Measurements from ENCODE around the gene RERE. TPM values are rescaled to one million over a fixed set of nuclear protein-coding genes. Genes with fewer than 3 reads are reported as not detected.
A peak's percentile ranks its signal among the peaks of the same experiment; 100 is the strongest.

RERE gene
- total RNA-seq, 2 experiments from 2014 or later = 73.1 to 211 TPM

DNA sequence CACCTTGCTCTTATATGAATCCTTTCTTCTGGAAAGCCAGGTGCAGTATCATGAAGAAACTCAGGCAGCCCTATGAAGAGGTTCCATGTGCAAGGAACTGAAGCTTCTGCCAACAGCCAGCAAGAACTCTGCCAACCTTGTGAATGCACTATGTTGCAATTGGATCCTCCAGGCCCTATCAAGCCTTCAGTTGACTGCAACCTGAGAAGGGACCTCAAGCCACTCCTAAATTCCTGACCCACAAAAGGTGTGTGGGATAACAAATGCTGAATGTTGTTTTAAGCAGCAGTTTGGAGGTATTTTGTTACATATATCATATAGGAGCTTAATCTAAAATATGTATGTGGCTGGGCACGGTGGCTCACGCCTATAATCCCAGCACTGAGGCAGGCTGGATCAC, 84.0 kb downstream of the RERE start:
- TF ChIP-seq, protein P1, sequence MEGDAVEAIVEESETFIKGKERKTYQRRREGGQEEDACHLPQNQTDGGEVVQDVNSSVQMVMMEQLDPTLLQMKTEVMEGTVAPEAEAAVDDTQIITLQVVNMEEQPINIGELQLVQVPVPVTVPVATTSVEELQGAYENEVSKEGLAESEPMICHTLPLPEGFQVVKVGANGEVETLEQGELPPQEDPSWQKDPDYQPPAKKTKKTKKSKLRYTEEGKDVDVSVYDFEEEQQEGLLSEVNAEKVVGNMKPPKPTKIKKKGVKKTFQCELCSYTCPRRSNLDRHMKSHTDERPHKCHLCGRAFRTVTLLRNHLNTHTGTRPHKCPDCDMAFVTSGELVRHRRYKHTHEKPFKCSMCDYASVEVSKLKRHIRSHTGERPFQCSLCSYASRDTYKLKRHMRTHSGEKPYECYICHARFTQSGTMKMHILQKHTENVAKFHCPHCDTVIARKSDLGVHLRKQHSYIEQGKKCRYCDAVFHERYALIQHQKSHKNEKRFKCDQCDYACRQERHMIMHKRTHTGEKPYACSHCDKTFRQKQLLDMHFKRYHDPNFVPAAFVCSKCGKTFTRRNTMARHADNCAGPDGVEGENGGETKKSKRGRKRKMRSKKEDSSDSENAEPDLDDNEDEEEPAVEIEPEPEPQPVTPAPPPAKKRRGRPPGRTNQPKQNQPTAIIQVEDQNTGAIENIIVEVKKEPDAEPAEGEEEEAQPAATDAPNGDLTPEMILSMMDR (conservative IDR thresholded peaks at IDR 0.05; ENCODE audit: low read length) = no peak
- no peak for TF ChIP-seq EZH2phosphoT487 (IDR thresholded peaks at IDR 0.05; ENCODE audit: borderline replicate concordance, low read depth, low read length)
- no peak overlapping the region for H2AFZ ChIP-seq (ENCODE audit: low read length)
- no peak overlapping the region for H3K4me3 ChIP-seq (ENCODE audit: low read depth, low read length, poor library complexity, severe bottlenecking)
- H3K79me2 ChIP-seq (ENCODE audit: insufficient read depth, low read depth, low read length) = 0 out of 2 replicates have a peak, but pooled peaks cover 6% of the 10 kb centered on the region
- H3K4me2 ChIP-seq (ENCODE audit: low read length) = no peak overlapping the region
- H3K36me3 ChIP-seq (ENCODE audit: insufficient read depth, low read length) = peaks cover 16% of the 10 kb centered on the region; the same call in 1 of the 2 replicates
- no peak for DNase-seq (ENCODE audit: low spot score)
- ChIA-PET POLR2A (no interaction called here), CTCF (ENCODE audit: unreplicated experiment) (no interaction called here)
- H3K9me2 ChIP-seq (ENCODE audit: insufficient read depth, low read length) = no peaks in the 10 kb centered on the region
- no peaks in the 10 kb centered on the region for H3K9me3 ChIP-seq (ENCODE audit: low read length)
- no TSS peak for BruUV-seq (replicated peaks)
- H3K27ac ChIP-seq (ENCODE audit: low read depth, low read length, poor library complexity, severe bottlenecking) = no peak overlapping the region
- H3K4me1 ChIP-seq (ENCODE audit: insufficient read depth, low read length, poor library complexity, severe bottlenecking) = peaks cover 3% of the 10 kb centered on the region
- H4K20me1 ChIP-seq (ENCODE audit: insufficient read depth, low read length) = no peaks in the 10 kb centered on the region
- intact Hi-C loops (cut with micrococcal nuclease; ENCODE audit: unreplicated experiment) = no loop called here

DNA sequence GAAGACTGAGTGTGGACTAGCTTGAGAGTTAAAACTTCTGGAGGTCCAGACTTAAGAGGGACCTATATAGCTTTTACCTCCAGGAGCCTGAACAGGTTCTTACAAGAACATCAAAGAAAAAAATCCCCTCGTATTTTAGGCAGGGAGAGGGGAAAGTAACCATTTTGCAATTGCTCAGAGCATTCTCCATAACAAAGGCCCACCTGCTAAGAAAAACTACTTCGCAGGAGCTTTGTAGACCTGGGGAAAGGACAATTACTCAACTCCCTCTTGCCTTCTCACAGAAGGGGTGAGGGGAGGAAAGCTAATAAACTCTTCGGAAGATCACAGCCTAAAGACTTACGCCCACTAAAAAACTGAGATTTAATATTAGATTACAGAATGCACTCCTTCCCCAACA, 86.3 kb downstream of the RERE start:
- Histone ChIP-seq H3K4me3 (ENCODE audit: low read depth, low read length, poor library complexity, severe bottlenecking) (no peak overlapping the region), H3K9me2 (ENCODE audit: insufficient read depth, low read length) (no peaks in the 10 kb centered on the region), H3K27ac (ENCODE audit: low read depth, low read length, poor library complexity, severe bottlenecking) (no peak overlapping the region), H3K4me1 (ENCODE audit: insufficient read depth, low read length, poor library complexity, severe bottlenecking) (peaks cover 17% of the 10 kb centered on the region), H4K20me1 (ENCODE audit: insufficient read depth, low read length) (no peaks in the 10 kb centered on the region), H3K4me2 (ENCODE audit: low read length) (no peak overlapping the region), H3K36me3 (ENCODE audit: insufficient read depth, low read length) (peaks cover 16% of the 10 kb centered on the region; the same call in 1 of the 2 replicates), H3K9me3 (ENCODE audit: low read length) (no peaks in the 10 kb centered on the region), H2AFZ (ENCODE audit: low read length) (no peak overlapping the region), H3K79me2 (ENCODE audit: insufficient read depth, low read depth, low read length) (0 out of 2 replicates have a peak, but pooled peaks cover 6% of the 10 kb centered on the region)
- no TSS peak for BruUV-seq (replicated peaks)
- ChIA-PET CTCF (ENCODE audit: unreplicated experiment) (no interaction called here), POLR2A (no interaction called here)
- DNase-seq (ENCODE audit: low spot score) = no peak
- intact Hi-C loops (cut with micrococcal nuclease; ENCODE audit: unreplicated experiment) = no loop called here
- TF ChIP-seq, protein P1 (conservative IDR thresholded peaks at IDR 0.05; ENCODE audit: low read length) = no peak
- TF ChIP-seq EZH2phosphoT487 (IDR thresholded peaks at IDR 0.05; ENCODE audit: borderline replicate concordance, low read depth, low read length) = no peak

DNA sequence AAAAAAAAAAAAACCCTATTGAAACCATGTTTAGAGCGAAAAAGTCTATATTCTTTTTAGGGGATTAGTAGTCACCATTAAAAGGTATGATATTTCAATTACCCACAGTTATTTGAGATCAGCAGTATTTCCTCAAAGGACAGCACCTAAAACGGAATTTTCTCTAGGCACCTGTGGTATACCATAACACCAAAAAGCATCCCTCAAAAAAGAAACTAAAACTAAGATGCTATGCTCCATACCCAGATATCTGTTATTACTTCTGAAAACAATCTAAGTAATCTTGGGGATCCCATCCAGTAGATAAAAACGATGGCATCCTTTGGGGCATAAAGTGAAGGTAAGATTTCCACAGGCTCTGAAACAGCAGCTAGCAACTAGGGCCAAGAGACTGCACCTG, 89.0 kb downstream of the RERE start:
- peaks cover 18% of the 10 kb centered on the region; the same call in 1 of the 2 replicates for H3K79me2 ChIP-seq (ENCODE audit: insufficient read depth, low read depth, low read length)
- H3K4me2 ChIP-seq (ENCODE audit: low read length) = 0 out of 2 replicates have a peak overlapping the region, but pooled peaks have one; percentile 15
- ChIA-PET CTCF (ENCODE audit: unreplicated experiment) (interaction anchor here (1.7 kb wide), 1 partner anchor 121 kb away, joined by 5 read pairs; no protein-coding TSS in a partner anchor), POLR2A (interaction anchor here (0.6 to 1.4 kb wide), 5 partner anchors 11 to 170 kb away, joined by 3 to 6 read pairs (median 4); no protein-coding TSS in a partner anchor)
- DNase-seq (ENCODE audit: low spot score) = no peak
- no TSS peak for BruUV-seq (replicated peaks)
- intact Hi-C loops (cut with micrococcal nuclease; ENCODE audit: unreplicated experiment) = loop anchor here (5.0 to 10.0 kb wide), 2 partner anchors 261 to 374 kb away; no protein-coding TSS in a partner anchor
- H3K9me2 ChIP-seq (ENCODE audit: insufficient read depth, low read length) = no peaks in the 10 kb centered on the region
- no peak overlapping the region for H2AFZ ChIP-seq (ENCODE audit: low read length)
- peaks cover 11% of the 10 kb centered on the region; the same call in 1 of the 2 replicates for H3K36me3 ChIP-seq (ENCODE audit: insufficient read depth, low read length)
- no peaks in the 10 kb centered on the region for H4K20me1 ChIP-seq (ENCODE audit: insufficient read depth, low read length)
- no peaks in the 10 kb centered on the region for H3K9me3 ChIP-seq (ENCODE audit: low read length)
- TF ChIP-seq EZH2phosphoT487 (IDR thresholded peaks at IDR 0.05; ENCODE audit: borderline replicate concordance, low read depth, low read length) = no peak
- no peak overlapping the region for H3K4me3 ChIP-seq (ENCODE audit: low read depth, low read length, poor library complexity, severe bottlenecking)
- H3K27ac ChIP-seq (ENCODE audit: low read depth, low read length, poor library complexity, severe bottlenecking) = no peak overlapping the region
- H3K4me1 ChIP-seq (ENCODE audit: insufficient read depth, low read length, poor library complexity, severe bottlenecking) = peaks cover 22% of the 10 kb centered on the region

Data from OCI-LY7 (cell line).